ENCODE data around the gene METTL18. TPM values are rescaled to one million over a fixed set of nuclear protein-coding genes. Genes with fewer than 3 reads are reported as not detected.

The METTL18 gene
- total RNA-seq, 1 donor from 2014 or later, result 4.7 TPM

DNA sequence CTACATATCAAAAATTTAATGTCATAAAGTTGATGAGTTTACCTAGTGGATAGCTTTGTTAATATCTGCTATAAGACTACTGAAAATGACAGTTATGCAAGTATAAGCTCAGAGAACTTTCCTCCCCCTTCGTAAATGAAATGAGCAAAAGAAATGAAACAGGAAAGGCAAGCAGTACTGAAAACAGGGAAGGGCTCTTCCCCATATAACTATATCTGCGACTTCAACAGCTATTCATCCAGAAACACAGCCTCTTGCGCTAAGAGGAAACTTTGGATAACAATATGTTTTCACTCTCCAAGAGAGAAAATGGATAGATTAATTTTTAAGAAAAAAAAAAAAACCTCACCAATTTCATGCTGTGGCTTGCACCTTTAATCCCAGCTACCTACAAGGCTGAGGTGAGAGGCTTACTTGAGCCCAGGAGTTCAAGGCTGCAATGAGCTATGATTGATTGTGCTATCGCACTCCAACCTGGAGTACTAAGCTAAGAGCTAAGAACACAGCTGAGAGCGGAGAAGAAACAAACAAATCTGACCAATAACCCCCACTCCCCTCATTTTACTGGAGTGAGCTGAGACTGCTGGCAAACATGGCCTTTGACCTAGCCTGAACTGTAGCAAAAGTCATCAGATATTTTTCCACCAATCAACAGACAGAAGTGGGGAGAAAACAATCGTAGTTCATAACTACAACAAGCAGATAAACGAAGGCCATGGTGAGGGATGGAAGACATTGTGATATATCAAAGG, 29.0 kb downstream of the METTL18 start:
- no peak for TF ChIP-seq CTCF (IDR thresholded peaks at IDR 0.05; ENCODE audit: insufficient read depth, low read length, severe bottlenecking)
- no peak overlapping the region for H3K4me3 ChIP-seq (ENCODE audit: low read depth, low read length)
- no peaks in the 10 kb centered on the region for H3K36me3 ChIP-seq (ENCODE audit: control insufficient read depth, insufficient read depth, low read length)
- no peak for DNase-seq (ENCODE audit: low read depth)
- no peaks in the 10 kb centered on the region for H3K27me3 ChIP-seq (ENCODE audit: control insufficient read depth, insufficient read depth, low read length)
- FAIRE-seq, result no peak

GRCh38 chr1:169764919-169765318, 29.8 kb downstream of the METTL18 start:
- H3K36me3 ChIP-seq (ENCODE audit: control insufficient read depth, insufficient read depth, low read length), result no peaks in the 10 kb centered on the region
- DNase-seq (ENCODE audit: low read depth), result no peak
- TF ChIP-seq CTCF (IDR thresholded peaks at IDR 0.05; ENCODE audit: insufficient read depth, low read length, severe bottlenecking), result no peak
- no peaks in the 10 kb centered on the region for H3K27me3 ChIP-seq (ENCODE audit: control insufficient read depth, insufficient read depth, low read length)
- no peak for FAIRE-seq
- no peak overlapping the region for H3K4me3 ChIP-seq (ENCODE audit: low read depth, low read length)

DNA sequence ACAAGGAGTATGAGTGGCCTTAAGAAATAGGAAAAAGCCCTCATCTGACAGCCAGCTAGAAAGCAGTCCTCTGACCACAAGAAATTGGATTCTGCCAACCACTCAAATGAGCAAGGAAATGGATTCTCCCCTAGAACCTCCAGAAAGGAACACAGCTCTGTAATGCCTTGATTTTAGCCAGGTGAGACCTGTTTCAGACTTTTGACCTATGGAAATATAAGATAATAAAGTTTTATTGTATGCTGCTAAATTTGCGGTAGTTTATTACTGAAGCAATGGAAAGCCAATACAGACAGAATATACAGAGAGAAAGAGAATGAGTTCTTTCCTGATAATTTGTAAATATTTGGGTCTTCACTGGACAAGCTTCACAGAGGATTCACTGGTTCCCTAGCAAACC, 32.0 kb downstream of the METTL18 start:
- no peaks in the 10 kb centered on the region for H3K27me3 ChIP-seq (ENCODE audit: control insufficient read depth, insufficient read depth, low read length)
- TF ChIP-seq CTCF (IDR thresholded peaks at IDR 0.05; ENCODE audit: insufficient read depth, low read length, severe bottlenecking), result no peak
- no peak for FAIRE-seq
- H3K4me3 ChIP-seq (ENCODE audit: low read depth, low read length), result no peak overlapping the region
- H3K36me3 ChIP-seq (ENCODE audit: control insufficient read depth, insufficient read depth, low read length), result no peaks in the 10 kb centered on the region
- DNase-seq (ENCODE audit: low read depth), result no peak

- FAIRE-seq, result no peak
- no peak for DNase-seq (ENCODE audit: low read depth)
- H3K4me3 ChIP-seq (ENCODE audit: low read depth, low read length), result no peak overlapping the region
- no peaks in the 10 kb centered on the region for H3K27me3 ChIP-seq (ENCODE audit: control insufficient read depth, insufficient read depth, low read length)
- no peaks in the 10 kb centered on the region for H3K36me3 ChIP-seq (ENCODE audit: control insufficient read depth, insufficient read depth, low read length)
- TF ChIP-seq CTCF (IDR thresholded peaks at IDR 0.05; ENCODE audit: insufficient read depth, low read length, severe bottlenecking), result no peak
These were observed 35.7 kb downstream of the METTL18 start for GRCh38 chr1:169759038-169759437.

- DNase-seq (ENCODE audit: low read depth) (no peak), FAIRE-seq (no peak)
- no peaks in the 10 kb centered on the region for H3K27me3 ChIP-seq (ENCODE audit: control insufficient read depth, insufficient read depth, low read length)
- TF ChIP-seq CTCF (IDR thresholded peaks at IDR 0.05; ENCODE audit: insufficient read depth, low read length, severe bottlenecking), result no peak
- no peak overlapping the region for H3K4me3 ChIP-seq (ENCODE audit: low read depth, low read length)
- H3K36me3 ChIP-seq (ENCODE audit: control insufficient read depth, insufficient read depth, low read length), result no peaks in the 10 kb centered on the region
These were observed 41.2 kb downstream of the METTL18 start for GRCh38 chr1:169753549-169753948.

GRCh38 chr1:169750041-169750440, 44.7 kb downstream of the METTL18 start:
- DNase-seq (ENCODE audit: low read depth) (no peak), FAIRE-seq (no peak)
- Histone ChIP-seq H3K27me3 (ENCODE audit: control insufficient read depth, insufficient read depth, low read length) (no peaks in the 10 kb centered on the region), H3K4me3 (ENCODE audit: low read depth, low read length) (no peak overlapping the region), H3K36me3 (ENCODE audit: control insufficient read depth, insufficient read depth, low read length) (no peaks in the 10 kb centered on the region)
- no peak for TF ChIP-seq CTCF (IDR thresholded peaks at IDR 0.05; ENCODE audit: insufficient read depth, low read length, severe bottlenecking)
